CD4-positive, CD25-positive, alpha-beta regulatory T cell (primary cell): ENCODE results near the gene ENTHD1. TPM values are rescaled to one million over a fixed set of nuclear protein-coding genes. Genes with fewer than 3 reads are reported as not detected.

Experiments
- ATAC-seq, 2 donors: fragments of 150-1000 bp; cut with Tn5 transposase; one replicate each; pipeline ENCODE4 v1.10.0; 2021; ENCODE audit warnings: low read depth in 2 of 2, moderate number of reproducible peaks in 2 of 2, moderate library complexity in 1 of 2
- DNase-seq, 3 donors: peaks; one replicate each; pipeline versions ENCODE4 v3.0.0 to v3.0.0-alpha.2; 2012 to 2022; ENCODE audit warnings: mixed read lengths in 1 of 3
- H3K27ac ChIP-seq: one replicate; pipeline ENCODE4 v1.7.0; 2013; ENCODE audit warnings: mild to moderate bottlenecking, low read length; ENCODE audit not compliant: insufficient read depth, poor library complexity, severe bottlenecking
- H3K27me3 ChIP-seq: one replicate; pipeline ENCODE4 v1.7.0; 2013; ENCODE audit warnings: low read length; ENCODE audit not compliant: control insufficient read depth, insufficient read depth
- H3K36me3 ChIP-seq: one replicate; pipeline ENCODE4 v1.7.0; 2013; ENCODE audit warnings: mild to moderate bottlenecking, low read length, moderate library complexity; ENCODE audit not compliant: control insufficient read depth, insufficient read depth
- H3K4me1 ChIP-seq: 2 replicates; pipeline ENCODE4 v1.7.0; 2013; ENCODE audit warnings: mild to moderate bottlenecking, low read length; ENCODE audit not compliant: insufficient read depth, control insufficient read depth, poor library complexity, severe bottlenecking
- H3K4me3 ChIP-seq: one replicate; pipeline ENCODE4 v1.7.0; 2013; ENCODE audit warnings: low read depth, mild to moderate bottlenecking, low read length, moderate library complexity
- H3K9me3 ChIP-seq, 2 experiments: 1 replicate in 1 of 2; 2 replicates in 1 of 2; pipeline ENCODE4 v1.7.0; 2013; ENCODE audit warnings: low read length in 2 of 2, mild to moderate bottlenecking in 1 of 2, moderate library complexity in 1 of 2; ENCODE audit not compliant: control insufficient read depth in 2 of 2
- H3K27ac Mint-ChIP-seq, 3 donors: one replicate each; pipeline ENCODE4 v1.8.0; 2020 to 2022; ENCODE audit warnings: mild to moderate bottlenecking in 3 of 3, mixed read lengths in 3 of 3, moderate library complexity in 2 of 3
- H3K27me3 Mint-ChIP-seq: one replicate; pipeline ENCODE4 v1.8.0; 2022; ENCODE audit warnings: mild to moderate bottlenecking, mixed read lengths
- H3K36me3 Mint-ChIP-seq: one replicate; pipeline ENCODE4 v1.8.0; 2020; ENCODE audit warnings: mixed read lengths
- H3K4me1 Mint-ChIP-seq, 4 donors: one replicate each; pipeline ENCODE4 v1.8.0; 2020 to 2022; ENCODE audit warnings: mixed read lengths in 4 of 4, mild to moderate bottlenecking in 1 of 4
- H3K4me3 Mint-ChIP-seq, 4 donors: one replicate each; pipeline ENCODE4 v1.8.0; 2020 to 2022; ENCODE audit warnings: mild to moderate bottlenecking in 4 of 4, mixed read lengths in 4 of 4, moderate library complexity in 3 of 4
- H3K9me3 Mint-ChIP-seq, 7 donors: one replicate each; pipeline ENCODE4 v1.8.0; 2020 to 2022; ENCODE audit warnings: mixed read lengths in 7 of 7, mild to moderate bottlenecking in 3 of 7, moderate library complexity in 2 of 7
- polyA plus RNA-seq, 4 donors: library from polyadenylated mRNA; unstranded; fragments of 300-500 nt; fragmentation: Illumina TruSeq; gene quantifications; one replicate each; pipeline ENCODE4 v1.2.3, GENCODE V29; 2021
- total RNA-seq: library from RNA; stranded (reverse); gene quantifications from one replicate; pipeline ENCODE4 v1.2.3, GENCODE V29; 2022

Gene ENTHD1
- total and polyA plus RNA-seq, 5 donors from 2014 or later: 0.13 to 0.32 (median 0.18) TPM; not detected in 1

GRCh38 chr22:39715778-39716495 lies 177.6 kb downstream of the ENTHD1 start:
- Histone ChIP-seq H3K27ac (no peak overlapping the region), H3K9me3 (no peaks in the 10 kb centered on the region), H3K36me3 (no peaks in the 10 kb centered on the region), H3K27me3 (no peaks in the 10 kb centered on the region), H3K4me3 (no peak overlapping the region), H3K4me1 (no peaks in the 10 kb centered on the region)
- Mint-ChIP-seq H3K4me3 (no peak overlapping the region), H3K4me1 (peaks cover 0 to 2% (median 0%) of the 10 kb centered on the region in 4 donors), H3K27me3 (no peaks in the 10 kb centered on the region), H3K27ac (peak overlapping the region in 1 of 3 donors; percentile 51), H3K9me3 (no peaks in the 10 kb centered on the region), H3K36me3 (no peaks in the 10 kb centered on the region)
- DNase-seq: no peak
- ATAC-seq: no peak

GRCh38 chr22:39714321-39714720 lies 179.2 kb downstream of the ENTHD1 start:
- DNase-seq (no peak), ATAC-seq (no peak)
- H3K4me3 ChIP-seq: no peak overlapping the region
- Mint-ChIP-seq H3K9me3 (no peaks in the 10 kb centered on the region), H3K27ac (peak overlapping the region in 2 of 3 donors; percentile 37 to 52), H3K4me1 (peaks cover 0 to 2% (median 0%) of the 10 kb centered on the region in 4 donors), H3K27me3 (no peaks in the 10 kb centered on the region), H3K4me3 (no peak overlapping the region), H3K36me3 (no peaks in the 10 kb centered on the region)
- no peaks in the 10 kb centered on the region for H3K36me3 ChIP-seq
- no peaks in the 10 kb centered on the region for H3K27me3 ChIP-seq
- no peaks in the 10 kb centered on the region for H3K4me1 ChIP-seq
- no peak overlapping the region for H3K27ac ChIP-seq
- no peaks in the 10 kb centered on the region for H3K9me3 ChIP-seq

- no peak for ATAC-seq
- H3K27ac ChIP-seq: no peak overlapping the region
- peaks cover 0 to 2% (median 0%) of the 10 kb centered on the region in 4 donors for H3K4me1 Mint-ChIP-seq
- no peak overlapping the region for H3K4me3 ChIP-seq
- H3K9me3 ChIP-seq: no peaks in the 10 kb centered on the region
- no peaks in the 10 kb centered on the region for H3K36me3 Mint-ChIP-seq
- no peaks in the 10 kb centered on the region for H3K27me3 Mint-ChIP-seq
- DNase-seq: no peak
- H3K9me3 Mint-ChIP-seq: no peaks in the 10 kb centered on the region
- peak overlapping the region in 1 of 3 donors; percentile 37 for H3K27ac Mint-ChIP-seq
- no peak overlapping the region for H3K4me3 Mint-ChIP-seq
- H3K4me1 ChIP-seq: no peaks in the 10 kb centered on the region
- H3K36me3 ChIP-seq: no peaks in the 10 kb centered on the region
- H3K27me3 ChIP-seq: no peaks in the 10 kb centered on the region
Measured at GRCh38 chr22:39713799-39714290, 179.7 kb downstream of the ENTHD1 start.

- Histone ChIP-seq H3K4me1 (no peaks in the 10 kb centered on the region), H3K27me3 (no peaks in the 10 kb centered on the region), H3K4me3 (no peak overlapping the region), H3K36me3 (no peaks in the 10 kb centered on the region), H3K9me3 (no peaks in the 10 kb centered on the region), H3K27ac (no peak overlapping the region)
- DNase-seq (no peak), ATAC-seq (no peak)
- H3K9me3 Mint-ChIP-seq: no peaks in the 10 kb centered on the region
- no peak overlapping the region for H3K27ac Mint-ChIP-seq
- H3K27me3 Mint-ChIP-seq: no peaks in the 10 kb centered on the region
- H3K36me3 Mint-ChIP-seq: no peaks in the 10 kb centered on the region
- no peaks in the 10 kb centered on the region for H3K4me1 Mint-ChIP-seq
- H3K4me3 Mint-ChIP-seq: no peak overlapping the region
Measured at GRCh38 chr22:39712751-39713525, 180.6 kb downstream of the ENTHD1 start.

- ATAC-seq: no peak
- no peak overlapping the region for H3K27ac Mint-ChIP-seq
Measured at GRCh38 chr22:39712081-39712480, 181.5 kb downstream of the ENTHD1 start.

GRCh38 chr22:39710380-39711150 lies 183.0 kb downstream of the ENTHD1 start:
- no peak overlapping the region for H3K4me3 Mint-ChIP-seq
- DNase-seq (no peak), ATAC-seq (no peak)
- no peaks in the 10 kb centered on the region for H3K9me3 Mint-ChIP-seq
- no peaks in the 10 kb centered on the region for H3K4me1 ChIP-seq
- no peaks in the 10 kb centered on the region for H3K27me3 Mint-ChIP-seq
- H3K4me1 Mint-ChIP-seq: no peaks in the 10 kb centered on the region
- no peaks in the 10 kb centered on the region for H3K9me3 ChIP-seq
- H3K36me3 Mint-ChIP-seq: no peaks in the 10 kb centered on the region
- no peaks in the 10 kb centered on the region for H3K36me3 ChIP-seq
- no peak overlapping the region for H3K27ac ChIP-seq
- no peak overlapping the region for H3K4me3 ChIP-seq
- no peak overlapping the region for H3K27ac Mint-ChIP-seq
- H3K27me3 ChIP-seq: no peaks in the 10 kb centered on the region

More at GRCh38 chr22:39712081-39712480, 181.5 kb downstream of the ENTHD1 start:
- Mint-ChIP-seq H3K4me1 (no peaks in the 10 kb centered on the region), H3K9me3 (no peaks in the 10 kb centered on the region), H3K4me3 (no peak overlapping the region), H3K36me3 (no peaks in the 10 kb centered on the region), H3K27me3 (no peaks in the 10 kb centered on the region)
- Histone ChIP-seq H3K9me3 (no peaks in the 10 kb centered on the region), H3K4me3 (no peak overlapping the region), H3K27ac (no peak overlapping the region), H3K4me1 (no peaks in the 10 kb centered on the region), H3K27me3 (no peaks in the 10 kb centered on the region), H3K36me3 (no peaks in the 10 kb centered on the region)
- no peak for DNase-seq

GRCh38 chr22:39707816-39708215 lies 185.7 kb downstream of the ENTHD1 start:
- no peaks in the 10 kb centered on the region for H3K27me3 Mint-ChIP-seq
- ATAC-seq: no peak
- no peaks in the 10 kb centered on the region for H3K9me3 Mint-ChIP-seq
- peaks cover 0 to 2% (median 0%) of the 10 kb centered on the region in 4 donors for H3K4me1 Mint-ChIP-seq
- Histone ChIP-seq H3K4me3 (no peak overlapping the region), H3K27me3 (no peaks in the 10 kb centered on the region), H3K9me3 (no peaks in the 10 kb centered on the region), H3K27ac (no peak overlapping the region), H3K36me3 (no peaks in the 10 kb centered on the region), H3K4me1 (no peaks in the 10 kb centered on the region)
- H3K4me3 Mint-ChIP-seq: no peak overlapping the region
- H3K27ac Mint-ChIP-seq: no peak overlapping the region
- no peaks in the 10 kb centered on the region for H3K36me3 Mint-ChIP-seq
- DNase-seq: no peak
